GM10248 (cell line): ENCODE data around the gene NEGR1.

ENCODE experiments used
- CTCF ChIA-PET: fragments of 300-600 bp; sonication (Branson Sonifier 250); formaldehyde crosslinking; extraction: SDS; loops from one replicate; lab custom pipeline; 2021; ENCODE audit warnings: antibody characterized with exemption; lab: Yijun Ruan, JAX
- POLR2A ChIA-PET: fragments of 350-650 bp; sonication (Branson Sonifier 250); formaldehyde crosslinking; extraction: SDS; loops from one replicate; lab custom pipeline; 2020; ENCODE audit warnings: antibody characterized with exemption; lab: Yijun Ruan, JAX
- DNase-seq: peaks from one replicate; pipeline ENCODE4 v3.0.0; 2012; ENCODE audit errors: extremely low spot score
- TF ChIP-seq, protein P1 (sequence below): IDR thresholded peaks from 2 replicates; pipeline ENCODE4 v1.5.1; 2012; ENCODE audit warnings: mild to moderate bottlenecking, low read depth; ENCODE audit errors: extremely low read depth, missing control alignments, control extremely low read depth

The NEGR1 gene

DNA sequence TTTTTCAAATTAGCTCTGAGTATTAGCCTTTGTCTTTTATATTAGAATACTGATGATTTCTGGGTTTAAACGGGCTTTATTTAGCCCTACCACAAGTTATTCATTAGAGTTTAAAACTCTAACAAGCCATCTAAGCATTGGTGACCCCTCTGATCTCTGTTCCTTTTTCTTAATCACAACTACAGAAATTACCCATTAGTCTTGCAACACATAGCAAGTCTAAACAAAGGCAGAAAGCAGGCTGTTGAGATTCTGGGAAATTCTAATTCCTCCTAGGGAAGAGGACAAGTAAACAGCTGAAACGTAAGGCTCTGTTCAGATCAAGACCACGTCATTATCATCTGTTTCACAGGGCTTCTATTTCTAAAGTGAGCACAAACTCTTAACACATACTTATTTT, 710.3 kb downstream of the NEGR1 start:
- ChIA-PET CTCF (no interaction called here), POLR2A (no interaction called here)
- TF ChIP-seq, protein P1, sequence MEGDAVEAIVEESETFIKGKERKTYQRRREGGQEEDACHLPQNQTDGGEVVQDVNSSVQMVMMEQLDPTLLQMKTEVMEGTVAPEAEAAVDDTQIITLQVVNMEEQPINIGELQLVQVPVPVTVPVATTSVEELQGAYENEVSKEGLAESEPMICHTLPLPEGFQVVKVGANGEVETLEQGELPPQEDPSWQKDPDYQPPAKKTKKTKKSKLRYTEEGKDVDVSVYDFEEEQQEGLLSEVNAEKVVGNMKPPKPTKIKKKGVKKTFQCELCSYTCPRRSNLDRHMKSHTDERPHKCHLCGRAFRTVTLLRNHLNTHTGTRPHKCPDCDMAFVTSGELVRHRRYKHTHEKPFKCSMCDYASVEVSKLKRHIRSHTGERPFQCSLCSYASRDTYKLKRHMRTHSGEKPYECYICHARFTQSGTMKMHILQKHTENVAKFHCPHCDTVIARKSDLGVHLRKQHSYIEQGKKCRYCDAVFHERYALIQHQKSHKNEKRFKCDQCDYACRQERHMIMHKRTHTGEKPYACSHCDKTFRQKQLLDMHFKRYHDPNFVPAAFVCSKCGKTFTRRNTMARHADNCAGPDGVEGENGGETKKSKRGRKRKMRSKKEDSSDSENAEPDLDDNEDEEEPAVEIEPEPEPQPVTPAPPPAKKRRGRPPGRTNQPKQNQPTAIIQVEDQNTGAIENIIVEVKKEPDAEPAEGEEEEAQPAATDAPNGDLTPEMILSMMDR = no peak
- no peak for DNase-seq

DNA sequence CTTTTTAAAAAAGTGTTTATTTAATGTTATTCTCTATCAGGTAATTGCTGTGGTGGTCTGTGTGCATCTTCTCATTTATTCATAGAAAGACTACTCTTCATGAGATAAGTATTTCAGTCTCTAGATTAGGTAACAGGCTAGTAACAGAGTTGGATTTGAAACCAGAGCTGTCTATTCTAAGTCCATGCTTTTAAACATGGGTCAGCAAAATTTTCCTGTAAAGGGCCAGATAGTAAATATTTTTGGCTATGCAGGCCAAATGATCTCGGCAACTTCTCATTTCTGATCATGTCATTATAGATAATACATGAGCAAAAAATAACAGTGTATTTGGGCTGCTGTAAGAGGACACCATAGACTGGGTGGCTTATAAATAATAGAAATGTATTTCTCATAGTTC, 715.9 kb downstream of the NEGR1 start:
- TF ChIP-seq, protein P1 = no peak
- ChIA-PET POLR2A (no interaction called here), CTCF (no interaction called here)
- DNase-seq = no peak

DNA sequence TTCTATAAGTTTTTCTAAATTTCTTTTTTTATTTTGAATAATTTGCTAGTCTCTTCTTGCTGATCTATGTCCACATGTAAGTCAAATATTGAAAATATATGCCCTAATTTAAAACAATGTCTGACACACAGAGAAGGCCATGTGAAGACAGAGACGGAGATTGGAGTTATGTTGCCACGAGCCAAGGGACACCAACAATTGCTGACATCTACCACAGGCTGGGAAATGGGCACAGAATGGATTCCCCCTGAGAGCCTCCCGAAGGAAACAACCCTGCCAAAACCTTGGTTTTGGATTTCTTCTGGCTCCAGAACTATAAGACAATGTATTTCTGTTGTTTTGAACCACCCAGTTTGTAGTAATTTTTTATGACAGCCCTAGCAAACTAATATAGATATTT, 716.5 kb downstream of the NEGR1 start:
- TF ChIP-seq, protein P1 = no peak
- ChIA-PET CTCF (no interaction called here), POLR2A (no interaction called here)
- no peak for DNase-seq

DNA sequence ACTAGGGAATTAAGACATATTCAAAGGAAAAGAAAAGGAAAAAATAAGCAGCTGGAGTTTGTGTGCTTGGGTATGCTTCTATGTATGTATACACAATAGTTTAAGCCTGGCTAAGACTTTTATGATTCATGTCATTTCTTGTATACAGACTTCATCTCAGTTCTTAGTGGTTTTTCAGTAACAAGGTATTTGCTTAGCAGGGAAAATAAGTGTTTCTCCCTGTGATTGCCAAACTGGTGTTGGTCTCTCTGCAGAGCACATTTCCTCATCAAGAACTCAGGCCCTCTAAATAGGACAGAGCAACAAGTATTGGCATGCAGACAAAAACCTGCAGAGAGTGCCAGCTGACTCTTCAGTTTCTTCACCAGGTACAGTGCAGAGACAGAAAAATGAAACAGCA, 717.1 kb downstream of the NEGR1 start:
- DNase-seq = no peak
- ChIA-PET CTCF (no interaction called here), POLR2A (no interaction called here)
- TF ChIP-seq, protein P1 = no peak

- no peak for DNase-seq
- TF ChIP-seq, protein P1 = no peak
- POLR2A ChIA-PET = no interaction called here
- CTCF ChIA-PET = interaction anchor here (1.2 to 1.5 kb wide), 2 partner anchors 12 to 15 kb away, joined by 3 read pairs; no protein-coding TSS in a partner anchor
Observed at GRCh38 chr1:71562298-71562697, 720.0 kb downstream of the NEGR1 start.

DNA sequence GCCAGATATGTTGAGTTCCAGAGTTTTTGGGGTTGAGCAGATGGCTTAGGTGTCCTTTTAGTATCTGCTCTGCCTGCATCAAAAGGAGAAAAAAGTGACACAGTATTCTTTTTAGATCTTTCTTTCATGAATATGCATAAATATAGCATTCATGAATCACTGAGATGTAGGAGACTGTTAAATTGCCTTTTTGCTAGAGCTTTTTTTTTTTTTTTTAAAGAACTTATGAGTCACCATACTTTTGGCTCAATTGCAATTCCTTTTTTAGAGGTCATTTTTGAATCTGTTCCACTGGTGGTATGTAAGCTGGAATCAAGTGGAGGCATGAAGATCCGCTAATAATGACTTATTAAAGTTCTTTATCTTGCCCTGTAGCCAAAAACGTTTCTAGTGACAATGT, 720.6 kb downstream of the NEGR1 start:
- POLR2A ChIA-PET = no interaction called here

DNA sequence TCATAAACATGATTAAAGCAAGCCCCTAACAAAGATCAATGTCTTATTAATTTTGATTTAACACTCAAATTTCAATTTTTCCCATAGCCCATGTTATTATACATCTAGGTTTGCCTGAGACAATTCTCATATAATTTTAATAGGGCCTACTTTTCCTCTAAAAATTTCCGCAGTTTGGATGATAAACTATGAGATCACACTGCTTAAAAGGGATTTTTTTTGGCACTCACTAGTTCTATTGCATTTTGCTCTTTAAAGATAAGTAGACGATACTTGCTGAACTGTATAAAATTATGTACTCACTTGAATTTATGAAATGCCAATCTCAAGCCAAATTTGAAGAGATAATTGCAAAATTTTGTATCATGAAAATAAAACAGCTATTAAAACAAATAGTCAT, 721.1 kb downstream of the NEGR1 start:
- TF ChIP-seq, protein P1 = no peak
- CTCF ChIA-PET = interaction anchor here (1.0 kb wide), 1 partner anchor 14 kb away, joined by 3 read pairs; no protein-coding TSS in a partner anchor
- no peak for DNase-seq
- POLR2A ChIA-PET = no interaction called here

More for the DNA sequence above, 720.6 kb downstream of the NEGR1 start:
- no peak for DNase-seq
- TF ChIP-seq, protein P1 = no peak
- CTCF ChIA-PET = interaction anchor here (1.0 kb wide), 1 partner anchor 13 kb away, joined by 3 read pairs; no protein-coding TSS in a partner anchor
